ENCODE data around the gene DPP7. TPM values are rescaled to one million over a fixed set of nuclear protein-coding genes. Genes with fewer than 3 reads are reported as not detected.
A peak's percentile ranks its signal among the peaks of the same experiment; 100 is the strongest.

Gene DPP7
- total and polyA plus RNA-seq, 9 of the 15 experiments (the other 6 are each of a cell fraction or from before 2014, with no cell fraction given), result 0.99 to 365 (median 132) TPM

DNA sequence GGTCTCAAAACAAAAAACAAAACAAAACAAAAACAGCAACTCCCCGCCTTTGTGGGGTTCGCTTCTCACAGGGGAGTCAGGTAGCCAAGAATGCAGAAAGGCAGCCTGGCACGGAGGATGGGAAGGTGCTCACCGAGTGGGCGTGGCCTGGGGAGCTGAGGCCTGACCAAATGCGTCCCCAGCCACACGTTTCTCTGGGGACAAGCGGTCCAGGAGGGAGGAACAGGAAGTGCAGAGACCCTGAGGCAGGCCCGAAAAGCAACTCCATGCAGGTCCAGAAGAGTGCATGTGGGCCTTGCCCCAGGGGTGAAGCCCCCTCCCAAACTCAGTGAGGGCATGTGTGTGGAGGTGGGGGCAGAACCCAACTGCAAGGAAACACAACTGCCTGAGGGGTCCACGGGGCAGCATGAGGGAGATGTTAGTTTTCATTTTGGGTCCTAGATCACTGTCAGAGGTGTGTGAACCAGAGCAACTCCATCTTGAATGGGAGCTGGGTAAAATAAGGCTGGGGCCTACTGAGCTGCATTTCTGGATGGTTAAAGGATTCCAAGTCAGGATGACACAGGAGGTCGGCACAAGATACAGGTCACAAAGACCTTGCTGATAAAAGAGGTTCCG is 39.8 kb downstream of the DPP7 start (continued):
- TF ChIP-seq, protein P1, sequence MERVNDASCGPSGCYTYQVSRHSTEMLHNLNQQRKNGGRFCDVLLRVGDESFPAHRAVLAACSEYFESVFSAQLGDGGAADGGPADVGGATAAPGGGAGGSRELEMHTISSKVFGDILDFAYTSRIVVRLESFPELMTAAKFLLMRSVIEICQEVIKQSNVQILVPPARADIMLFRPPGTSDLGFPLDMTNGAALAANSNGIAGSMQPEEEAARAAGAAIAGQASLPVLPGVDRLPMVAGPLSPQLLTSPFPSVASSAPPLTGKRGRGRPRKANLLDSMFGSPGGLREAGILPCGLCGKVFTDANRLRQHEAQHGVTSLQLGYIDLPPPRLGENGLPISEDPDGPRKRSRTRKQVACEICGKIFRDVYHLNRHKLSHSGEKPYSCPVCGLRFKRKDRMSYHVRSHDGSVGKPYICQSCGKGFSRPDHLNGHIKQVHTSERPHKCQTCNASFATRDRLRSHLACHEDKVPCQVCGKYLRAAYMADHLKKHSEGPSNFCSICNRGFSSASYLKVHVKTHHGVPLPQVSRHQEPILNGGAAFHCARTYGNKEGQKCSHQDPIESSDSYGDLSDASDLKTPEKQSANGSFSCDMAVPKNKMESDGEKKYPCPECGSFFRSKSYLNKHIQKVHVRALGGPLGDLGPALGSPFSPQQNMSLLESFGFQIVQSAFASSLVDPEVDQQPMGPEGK (CRISPR knock-in tag; IDR thresholded peaks at IDR 0.05; ENCODE audit: borderline replicate concordance), result peak; percentile 96
- peak; percentile 91 for TF ChIP-seq ZNF253 (CRISPR knock-in tag; conservative IDR thresholded peaks at IDR 0.05)
- peak; percentile 89 for TF ChIP-seq ZNF707 (CRISPR knock-in tag; conservative IDR thresholded peaks at IDR 0.05)
- peak; percentile 99 for TF ChIP-seq ZNF584 (CRISPR knock-in tag; IDR thresholded peaks at IDR 0.05; ENCODE audit: low read depth)
- TF ChIP-seq TGIF2 (CRISPR knock-in tag; IDR thresholded peaks at IDR 0.05), result no peak
- no peak for TF ChIP-seq MCM7 (IDR thresholded peaks at IDR 0.05)
- TF ChIP-seq ZNF696 (CRISPR knock-in tag; conservative IDR thresholded peaks at IDR 0.05), result 0 out of 2 replicates have a peak, but pooled peaks have one; percentile 74
- TF ChIP-seq, protein P2, sequence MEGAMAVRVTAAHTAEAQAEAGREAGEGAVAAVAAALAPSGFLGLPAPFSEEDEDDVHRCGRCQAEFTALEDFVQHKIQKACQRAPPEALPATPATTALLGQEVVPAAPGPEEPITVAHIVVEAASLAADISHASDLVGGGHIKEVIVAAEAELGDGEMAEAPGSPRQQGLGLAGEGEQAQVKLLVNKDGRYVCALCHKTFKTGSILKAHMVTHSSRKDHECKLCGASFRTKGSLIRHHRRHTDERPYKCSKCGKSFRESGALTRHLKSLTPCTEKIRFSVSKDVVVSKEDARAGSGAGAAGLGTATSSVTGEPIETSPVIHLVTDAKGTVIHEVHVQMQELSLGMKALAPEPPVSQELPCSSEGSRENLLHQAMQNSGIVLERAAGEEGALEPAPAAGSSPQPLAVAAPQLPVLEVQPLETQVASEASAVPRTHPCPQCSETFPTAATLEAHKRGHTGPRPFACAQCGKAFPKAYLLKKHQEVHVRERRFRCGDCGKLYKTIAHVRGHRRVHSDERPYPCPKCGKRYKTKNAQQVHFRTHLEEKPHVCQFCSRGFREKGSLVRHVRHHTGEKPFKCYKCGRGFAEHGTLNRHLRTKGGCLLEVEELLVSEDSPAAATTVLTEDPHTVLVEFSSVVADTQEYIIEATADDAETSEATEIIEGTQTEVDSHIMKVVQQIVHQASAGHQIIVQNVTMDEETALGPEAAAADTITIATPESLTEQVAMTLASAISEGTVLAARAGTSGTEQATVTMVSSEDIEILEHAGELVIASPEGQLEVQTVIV (CRISPR knock-in tag; IDR thresholded peaks at IDR 0.05; ENCODE audit: borderline replicate concordance), result peak; percentile 87
- peak; percentile 94 for TF ChIP-seq RHOXF2B (CRISPR knock-in tag; conservative IDR thresholded peaks at IDR 0.05)
- TF ChIP-seq, protein P3, sequence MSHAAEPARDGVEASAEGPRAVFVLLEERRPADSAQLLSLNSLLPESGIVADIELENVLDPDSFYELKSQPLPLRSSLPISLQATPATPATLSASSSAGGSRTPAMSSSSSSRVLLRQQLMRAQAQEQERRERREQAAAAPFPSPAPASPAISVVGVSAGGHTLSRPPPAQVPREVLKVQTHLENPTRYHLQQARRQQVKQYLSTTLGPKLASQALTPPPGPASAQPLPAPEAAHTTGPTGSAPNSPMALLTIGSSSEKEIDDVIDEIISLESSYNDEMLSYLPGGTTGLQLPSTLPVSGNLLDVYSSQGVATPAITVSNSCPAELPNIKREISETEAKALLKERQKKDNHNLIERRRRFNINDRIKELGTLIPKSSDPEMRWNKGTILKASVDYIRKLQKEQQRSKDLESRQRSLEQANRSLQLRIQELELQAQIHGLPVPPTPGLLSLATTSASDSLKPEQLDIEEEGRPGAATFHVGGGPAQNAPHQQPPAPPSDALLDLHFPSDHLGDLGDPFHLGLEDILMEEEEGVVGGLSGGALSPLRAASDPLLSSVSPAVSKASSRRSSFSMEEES (CRISPR knock-in tag; IDR thresholded peaks at IDR 0.05), result peak; percentile 81
- peak; percentile 94 for TF ChIP-seq NR2F6 (CRISPR knock-in tag; IDR thresholded peaks at IDR 0.05)
- no peak for TF ChIP-seq RBM17 (IDR thresholded peaks at IDR 0.05; ENCODE audit: borderline replicate concordance, low read depth, low read length)
- TF ChIP-seq, protein P4, sequence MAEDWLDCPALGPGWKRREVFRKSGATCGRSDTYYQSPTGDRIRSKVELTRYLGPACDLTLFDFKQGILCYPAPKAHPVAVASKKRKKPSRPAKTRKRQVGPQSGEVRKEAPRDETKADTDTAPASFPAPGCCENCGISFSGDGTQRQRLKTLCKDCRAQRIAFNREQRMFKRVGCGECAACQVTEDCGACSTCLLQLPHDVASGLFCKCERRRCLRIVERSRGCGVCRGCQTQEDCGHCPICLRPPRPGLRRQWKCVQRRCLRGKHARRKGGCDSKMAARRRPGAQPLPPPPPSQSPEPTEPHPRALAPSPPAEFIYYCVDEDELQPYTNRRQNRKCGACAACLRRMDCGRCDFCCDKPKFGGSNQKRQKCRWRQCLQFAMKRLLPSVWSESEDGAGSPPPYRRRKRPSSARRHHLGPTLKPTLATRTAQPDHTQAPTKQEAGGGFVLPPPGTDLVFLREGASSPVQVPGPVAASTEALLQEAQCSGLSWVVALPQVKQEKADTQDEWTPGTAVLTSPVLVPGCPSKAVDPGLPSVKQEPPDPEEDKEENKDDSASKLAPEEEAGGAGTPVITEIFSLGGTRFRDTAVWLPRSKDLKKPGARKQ (CRISPR knock-in tag; IDR thresholded peaks at IDR 0.05), result no peak
- peak in 1 of 2 experiments; percentile 84; a peak in 2 of 4 replicates for TF ChIP-seq SRF (CRISPR knock-in tag; IDR thresholded peaks at IDR 0.05)
- TF ChIP-seq, protein P5, sequence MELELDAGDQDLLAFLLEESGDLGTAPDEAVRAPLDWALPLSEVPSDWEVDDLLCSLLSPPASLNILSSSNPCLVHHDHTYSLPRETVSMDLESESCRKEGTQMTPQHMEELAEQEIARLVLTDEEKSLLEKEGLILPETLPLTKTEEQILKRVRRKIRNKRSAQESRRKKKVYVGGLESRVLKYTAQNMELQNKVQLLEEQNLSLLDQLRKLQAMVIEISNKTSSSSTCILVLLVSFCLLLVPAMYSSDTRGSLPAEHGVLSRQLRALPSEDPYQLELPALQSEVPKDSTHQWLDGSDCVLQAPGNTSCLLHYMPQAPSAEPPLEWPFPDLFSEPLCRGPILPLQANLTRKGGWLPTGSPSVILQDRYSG (tag; conservative IDR thresholded peaks at IDR 0.05; ENCODE audit: low read depth), result peak; percentile 100
- no peak for TF ChIP-seq ZSCAN29 (IDR thresholded peaks at IDR 0.05)

Data from K562 (cell line).